GM18517 (cell line): ENCODE data around the gene CLBA1.
"Not testable (repeated sequence)": the region's sequence is repeated elsewhere in the genome, so short reads cannot be mapped to it uniquely, and the experiment has no call there.

Source experiments
- ATAC-seq: cut with Tn5 transposase; IDR thresholded peaks from one replicate; pipeline ENCODE4 v1.9.1; 2021; ENCODE audit warnings: mild to moderate bottlenecking, moderate library complexity; ENCODE audit not compliant: unreplicated experiment

CLBA1 gene

DNA sequence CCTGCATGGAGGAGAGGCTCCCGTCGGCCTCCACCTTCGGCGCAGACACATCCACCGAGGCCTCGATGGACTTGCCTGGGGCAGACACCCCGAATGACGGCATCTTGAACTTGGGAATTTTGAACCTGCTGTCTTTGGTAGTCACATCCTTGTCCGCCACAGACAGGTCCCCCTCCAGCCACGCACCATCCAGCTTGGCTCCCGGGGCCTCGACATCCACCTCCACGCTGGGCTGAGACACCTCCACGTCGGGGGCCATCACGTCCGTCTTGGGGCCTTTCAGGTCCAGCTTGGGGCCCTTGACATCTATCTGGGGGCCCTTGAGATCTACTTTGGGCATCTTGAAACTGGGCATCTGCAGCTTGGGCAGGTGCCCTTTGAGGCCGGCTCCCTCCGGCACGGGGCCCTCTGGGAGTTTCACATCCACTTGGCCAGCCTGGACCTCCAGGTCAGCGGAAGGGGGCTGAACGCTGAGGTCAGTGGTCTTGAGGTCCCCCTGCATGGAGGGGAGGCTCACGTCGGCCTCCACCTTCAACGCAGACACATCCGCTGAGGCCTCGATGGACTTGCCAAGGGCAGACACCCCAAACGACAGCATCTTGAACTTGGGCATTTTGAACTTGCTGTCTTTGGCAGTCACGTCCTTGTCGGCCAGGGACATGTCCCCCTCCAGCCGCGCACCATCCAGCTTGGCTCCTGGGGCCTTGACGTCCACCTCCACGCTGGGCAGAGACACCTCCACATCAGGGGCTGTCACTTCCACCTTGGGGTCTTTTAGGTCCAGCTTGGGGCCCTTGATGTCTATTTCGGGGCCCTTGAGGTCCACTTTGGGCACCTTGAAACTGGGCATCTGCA lies 37.5 kb upstream of the CLBA1 start:
- ATAC-seq = not testable (repeated sequence)

DNA sequence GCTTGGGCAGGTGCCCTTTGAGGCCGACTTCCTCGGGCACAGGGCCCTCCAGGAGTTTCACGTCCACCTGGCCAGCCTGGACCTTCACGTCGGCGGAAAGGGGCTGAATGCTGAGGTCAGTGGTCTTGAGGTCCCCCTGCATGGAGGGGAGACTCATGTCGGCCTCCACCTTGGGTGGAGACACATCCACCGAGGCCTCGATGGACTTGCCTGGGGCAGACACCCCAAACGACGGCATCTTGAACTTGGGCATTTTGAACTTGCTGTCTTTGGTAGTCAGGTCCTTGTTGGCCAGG lies 36.9 kb upstream of the CLBA1 start:
- no peak for ATAC-seq

DNA sequence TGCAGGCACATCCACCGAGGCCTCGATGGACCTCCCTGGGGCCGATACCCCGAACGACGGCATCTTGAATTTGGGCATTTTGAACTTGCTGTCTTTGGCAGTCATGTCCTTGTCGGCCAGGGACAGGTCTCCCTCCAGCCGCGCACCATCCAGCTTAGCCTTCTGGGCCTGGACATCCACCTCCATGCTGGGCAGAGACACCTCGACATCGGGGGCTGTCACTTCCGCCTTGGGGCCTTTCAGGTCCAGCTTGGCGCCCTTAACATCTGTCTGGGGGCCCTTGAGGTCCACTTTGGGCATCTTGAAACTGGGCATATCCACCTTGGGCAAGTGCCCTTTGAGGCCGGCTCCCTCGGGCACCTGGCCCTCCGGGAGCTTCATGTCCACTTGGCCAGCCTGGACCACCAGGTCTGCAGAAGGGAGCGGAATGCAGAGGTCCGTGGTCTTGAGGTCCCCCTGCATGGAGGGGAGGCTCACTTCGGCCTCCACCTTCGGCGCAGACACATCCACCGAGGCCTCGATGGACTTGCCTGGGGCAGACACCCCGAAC lies 36.1 kb upstream of the CLBA1 start:
- ATAC-seq = not testable (repeated sequence)

DNA sequence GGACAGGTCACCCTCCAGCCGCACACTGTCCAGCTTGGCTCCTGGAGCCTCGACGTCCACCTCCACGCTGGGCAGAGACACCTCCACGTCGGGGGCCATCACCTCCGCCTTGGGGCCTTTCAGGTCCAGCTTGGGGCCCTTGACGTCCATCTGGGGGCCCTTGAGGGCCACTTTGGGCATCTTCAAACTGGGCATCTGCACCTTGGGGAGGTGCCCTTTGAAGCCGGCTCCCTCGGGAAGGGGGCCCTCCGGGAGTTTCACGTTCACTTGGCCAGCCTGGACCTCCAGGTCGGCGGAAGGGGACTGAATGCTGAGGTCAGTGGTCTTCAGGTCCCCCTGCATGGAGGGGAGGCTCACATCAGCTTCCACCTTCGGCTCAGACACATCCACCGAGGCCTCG lies 35.6 kb upstream of the CLBA1 start:
- ATAC-seq = no peak

DNA sequence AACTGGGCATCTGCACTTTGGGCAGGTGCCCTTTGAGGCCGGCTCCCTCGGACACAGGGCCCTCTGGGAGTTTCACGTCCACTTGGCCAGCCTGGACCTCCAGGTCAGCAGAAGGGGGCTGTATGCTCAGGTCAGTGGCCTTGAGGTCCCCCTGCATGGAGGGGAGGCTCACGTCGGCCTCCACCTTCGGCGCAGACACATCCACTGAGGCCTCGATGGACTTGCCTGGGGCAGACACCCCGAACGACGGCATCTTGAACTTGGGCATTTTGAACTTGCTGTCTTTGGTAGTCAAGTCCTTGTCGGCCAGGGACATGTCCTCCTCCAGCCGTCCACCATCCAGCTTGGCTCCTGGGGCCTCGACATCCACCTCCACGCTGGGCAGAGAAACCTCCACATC lies 34.9 kb upstream of the CLBA1 start:
- not testable (repeated sequence) for ATAC-seq

DNA sequence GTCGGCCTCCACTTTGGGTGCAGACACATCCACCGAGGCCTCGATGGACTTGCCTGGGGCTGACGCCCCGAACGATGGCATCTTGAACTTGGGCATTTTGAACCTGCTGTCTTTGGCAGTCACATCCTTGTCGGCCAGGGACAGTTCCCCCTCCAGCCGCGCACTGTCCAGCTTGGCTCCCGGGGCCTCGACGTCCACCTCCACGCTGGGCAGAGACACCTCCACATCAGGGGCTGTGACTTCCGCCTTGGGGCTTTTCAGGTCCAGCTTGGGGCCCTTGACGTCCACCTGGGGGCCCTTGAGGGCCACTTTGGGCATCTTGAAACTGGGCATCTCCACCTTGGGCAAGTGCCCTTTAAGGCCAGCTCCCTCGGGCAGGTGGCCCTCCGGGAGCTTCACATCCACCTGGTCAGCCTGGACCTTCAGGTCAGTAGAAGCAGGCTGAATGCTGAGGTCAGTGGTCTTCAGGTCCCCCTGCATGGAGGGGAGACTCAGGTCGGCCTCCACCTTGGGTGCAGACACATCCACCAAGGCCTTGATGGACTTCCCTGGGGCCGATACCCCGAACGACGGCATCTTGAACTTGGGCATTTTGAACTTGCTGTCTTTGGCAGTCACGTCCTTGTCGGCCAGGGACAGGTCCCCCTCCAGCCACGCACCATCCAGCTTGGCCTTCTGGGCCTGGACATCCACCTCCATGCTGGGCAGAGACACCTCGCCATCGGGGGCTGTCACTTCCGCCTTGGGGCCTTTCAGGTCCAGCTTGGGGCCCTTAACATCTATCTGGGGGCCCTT lies 33.5 kb upstream of the CLBA1 start:
- not testable (repeated sequence) for ATAC-seq

DNA sequence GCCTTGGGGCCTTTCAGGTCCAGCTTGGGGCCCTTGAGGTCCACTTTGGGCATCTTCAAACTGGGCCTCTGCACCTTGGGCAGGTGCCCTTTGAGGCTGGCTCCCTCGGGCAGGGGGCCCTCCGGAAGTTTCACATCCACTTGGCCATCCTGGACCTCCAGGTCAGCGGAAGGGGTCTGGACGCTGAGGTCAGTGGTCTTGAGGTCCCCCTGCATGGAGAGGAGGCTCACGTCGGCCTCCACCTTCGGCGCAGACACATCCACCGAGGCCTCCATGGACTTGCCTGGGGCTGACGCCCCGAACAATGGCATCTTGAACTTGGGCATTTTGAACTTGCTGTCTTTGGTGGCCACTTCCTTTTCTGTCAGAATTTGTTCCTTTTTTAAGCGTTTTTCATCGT lies 32.5 kb upstream of the CLBA1 start:
- ATAC-seq = no peak

DNA sequence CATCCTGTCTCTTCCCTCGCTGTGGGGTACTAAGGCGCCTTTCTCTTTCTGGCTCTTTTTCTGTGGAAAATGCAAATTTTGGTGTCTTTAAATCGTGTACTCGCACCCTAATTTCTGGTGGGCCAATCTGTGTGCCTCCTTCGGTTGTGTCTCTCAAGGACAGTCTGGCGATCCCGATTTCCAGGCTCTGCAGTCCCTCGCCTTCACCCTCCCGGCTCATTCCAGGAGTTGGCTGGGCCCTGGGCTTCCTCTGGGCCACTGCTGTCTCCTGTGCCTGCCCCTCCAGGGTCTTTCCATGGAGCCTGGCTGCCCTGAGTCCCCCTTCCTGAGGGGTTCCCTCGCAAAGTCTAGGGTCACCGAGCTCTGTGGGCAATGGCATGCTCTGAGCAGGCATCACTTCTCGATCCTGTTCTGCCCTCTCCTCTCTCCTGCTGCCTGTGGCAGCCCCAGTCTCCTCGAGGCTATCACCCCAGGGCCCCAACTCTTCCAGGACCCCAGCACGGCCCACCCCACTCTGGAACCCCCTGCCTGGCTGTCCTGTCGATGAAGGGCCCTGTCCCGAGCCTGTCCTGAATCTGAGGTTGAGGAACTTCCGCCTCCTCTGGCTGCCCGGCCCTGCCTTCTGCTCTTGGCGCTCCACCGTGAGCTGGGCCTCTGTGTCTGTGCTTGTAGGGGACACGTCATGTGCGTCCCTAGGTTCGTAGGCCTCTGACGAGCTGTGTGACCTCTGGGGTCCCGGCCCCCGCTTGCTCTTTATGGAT lies 31.5 kb upstream of the CLBA1 start:
- no peak for ATAC-seq

DNA sequence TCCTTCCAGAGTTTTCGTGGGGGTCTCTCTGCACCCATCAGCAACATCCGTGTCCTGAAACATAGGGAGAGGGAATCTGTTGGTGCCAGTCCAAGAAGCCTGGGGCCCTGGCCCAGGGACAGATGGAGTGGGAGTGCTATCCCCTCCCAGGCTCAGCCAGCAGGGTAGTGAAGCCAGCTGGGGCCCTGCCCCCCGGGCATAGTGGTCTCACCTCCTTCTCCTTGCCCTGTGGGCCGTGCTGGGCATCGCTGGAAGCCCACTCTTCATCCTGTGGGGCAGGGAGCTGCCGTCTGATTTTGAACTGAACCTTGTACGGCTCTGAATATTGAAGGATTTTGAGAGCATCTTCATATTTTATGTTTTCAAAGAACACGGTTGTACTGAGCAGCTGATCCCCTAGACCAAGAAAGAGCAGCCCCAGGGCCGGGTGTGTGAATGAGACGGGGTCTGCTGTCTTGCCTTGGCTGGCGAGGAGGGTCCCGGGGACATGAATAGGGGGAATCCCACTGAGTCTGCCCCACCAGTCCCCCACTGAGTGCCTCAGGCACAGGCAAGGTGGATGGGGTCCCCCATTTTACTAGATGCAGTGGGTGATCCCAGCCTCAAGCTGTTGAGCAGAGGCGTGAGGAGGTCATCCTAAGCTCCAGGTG lies 30.7 kb upstream of the CLBA1 start:
- ATAC-seq = no peak

DNA sequence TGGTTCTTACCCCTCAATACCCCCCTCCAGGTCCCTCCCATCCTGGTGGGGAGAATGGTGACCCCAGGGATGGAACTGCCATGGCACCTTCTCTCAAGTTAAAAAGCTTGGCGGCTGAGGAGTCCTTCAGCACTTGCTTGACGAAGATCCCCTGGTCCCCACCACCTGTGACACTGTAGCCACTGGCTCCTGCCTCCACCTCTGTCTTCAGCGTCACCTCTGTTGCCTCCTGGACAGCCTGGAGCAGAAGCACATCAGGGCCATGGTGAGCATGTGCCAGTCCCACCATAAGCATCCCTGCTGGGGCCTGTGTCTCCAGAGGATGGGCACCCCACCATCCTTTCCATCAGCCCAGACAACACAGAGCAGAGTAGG lies 30.2 kb upstream of the CLBA1 start:
- ATAC-seq = no peak

DNA sequence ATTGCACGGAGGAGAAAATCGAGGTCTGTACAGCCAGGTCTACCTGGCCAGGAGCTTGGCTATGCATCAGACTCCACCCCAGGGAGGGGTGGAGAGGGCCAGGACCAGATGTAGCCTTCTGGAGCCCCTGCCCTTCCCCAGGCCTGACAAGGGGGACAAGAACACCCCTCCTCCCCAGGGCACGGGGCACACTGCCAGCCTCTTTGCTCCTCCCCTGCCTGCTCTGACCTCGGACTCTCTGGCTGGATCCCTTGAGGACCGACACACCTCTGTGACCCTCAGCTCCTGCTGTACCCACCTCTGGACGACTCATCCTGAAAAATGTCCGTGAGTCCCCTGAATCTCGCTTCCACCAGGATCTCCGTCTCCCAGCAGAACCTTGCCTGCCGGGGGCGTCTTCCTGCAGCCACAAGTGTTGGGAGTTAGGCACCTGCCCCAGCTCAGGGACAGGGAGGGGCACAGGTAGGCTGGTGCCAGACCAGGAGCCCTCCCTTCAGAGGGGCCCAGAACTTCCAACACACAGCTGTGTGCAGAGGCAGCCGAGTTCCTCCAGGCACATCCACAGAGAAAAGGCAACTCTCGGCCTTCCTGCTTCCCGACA lies 29.2 kb upstream of the CLBA1 start:
- ATAC-seq = no peak

DNA sequence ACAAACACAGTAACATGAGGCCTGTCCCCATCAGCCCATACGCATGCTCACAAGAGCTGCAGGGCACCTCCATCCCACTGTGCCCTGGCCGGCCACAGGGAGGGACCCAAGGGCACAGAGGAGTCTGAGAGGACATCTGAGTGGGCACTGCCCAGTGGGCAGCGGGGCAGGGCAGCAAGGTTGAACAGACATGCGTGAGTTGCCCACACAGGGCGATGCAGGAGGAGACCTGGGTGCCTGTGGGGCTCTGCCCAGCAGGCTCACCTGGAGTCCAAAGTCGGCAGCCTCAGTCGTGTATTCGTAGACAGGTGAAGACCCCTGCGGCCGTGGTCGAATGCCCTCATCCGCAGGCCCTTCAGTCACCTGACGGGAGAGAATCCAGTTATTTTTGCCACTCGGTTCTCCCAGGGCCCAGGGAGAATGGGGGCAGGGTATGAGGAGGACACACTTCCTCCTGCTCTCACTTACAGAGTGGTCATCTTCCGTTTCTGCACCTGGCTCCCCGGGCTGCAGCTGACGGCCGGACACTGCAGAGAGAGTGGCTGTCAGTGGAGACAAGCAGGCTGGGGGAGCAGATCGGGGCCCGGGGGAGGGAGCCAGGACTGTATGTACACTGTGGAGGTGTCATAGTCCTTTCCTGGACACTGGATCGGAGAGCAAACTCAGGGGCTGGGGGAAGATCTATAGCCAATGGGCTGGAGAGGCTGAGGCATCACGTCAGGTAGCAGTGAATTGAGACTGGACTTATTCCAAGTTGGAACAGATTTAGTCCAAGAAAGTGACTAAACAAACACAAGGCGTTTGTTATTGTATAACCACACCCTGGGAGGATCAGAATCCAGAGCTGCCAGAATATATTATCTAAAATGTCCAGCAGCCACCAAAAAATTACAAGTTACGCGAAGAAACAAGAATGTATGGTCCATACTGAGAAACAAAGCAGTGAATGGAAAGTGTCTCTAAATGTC lies 28.2 kb upstream of the CLBA1 start:
- no peak for ATAC-seq

DNA sequence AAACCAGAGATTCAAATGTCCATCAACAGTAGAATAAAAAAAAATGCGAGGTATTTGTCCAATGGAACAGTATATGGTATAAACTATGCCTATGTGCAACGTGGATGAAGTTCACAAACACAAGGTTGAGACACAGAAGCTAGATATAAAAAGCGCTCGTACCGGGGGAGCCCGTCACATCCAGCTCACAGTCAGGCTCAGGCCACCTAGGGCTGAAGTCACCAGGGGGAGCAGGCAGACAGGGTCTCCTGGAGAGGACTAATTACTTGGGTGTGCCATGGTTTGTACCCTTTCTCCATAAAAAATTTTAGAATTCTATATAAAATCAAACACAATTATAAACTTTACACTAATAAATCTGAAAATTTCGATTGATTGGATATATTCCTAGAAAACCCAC lies 21.0 kb upstream of the CLBA1 start:
- no peak for ATAC-seq

DNA sequence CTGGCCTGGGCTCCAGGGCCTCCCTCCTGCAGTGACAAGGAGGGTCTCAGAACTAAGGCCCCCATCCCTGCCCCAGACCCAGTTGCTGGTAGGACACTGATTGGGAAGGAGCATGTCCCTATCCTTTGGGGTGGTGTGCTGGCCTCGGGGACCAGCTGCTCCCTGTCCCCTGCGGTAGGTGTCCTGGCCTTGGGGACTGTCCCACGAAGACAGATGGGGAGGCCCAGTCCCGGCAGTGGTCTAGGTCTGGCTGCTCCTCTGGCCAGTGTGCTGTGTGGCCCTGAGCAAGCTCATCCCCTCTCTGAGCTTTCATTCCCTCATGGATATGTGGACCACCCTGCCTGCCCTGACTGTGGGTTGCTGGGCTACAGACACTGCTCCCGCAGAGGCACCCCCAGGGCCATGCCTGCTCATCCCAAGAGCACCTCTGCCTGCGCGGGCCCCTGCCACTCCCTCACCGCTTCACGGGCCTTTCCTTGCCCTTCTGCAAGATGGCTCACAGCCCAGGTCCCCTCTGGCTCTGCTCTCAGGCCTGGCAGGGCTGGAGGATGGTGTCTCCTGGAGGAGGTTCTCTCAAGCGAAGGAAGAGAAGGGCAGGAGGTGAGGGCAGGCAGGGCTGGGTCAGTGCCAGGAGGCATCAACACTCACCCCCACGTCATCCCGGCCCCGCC lies 19.9 kb upstream of the CLBA1 start:
- ATAC-seq = no peak

DNA sequence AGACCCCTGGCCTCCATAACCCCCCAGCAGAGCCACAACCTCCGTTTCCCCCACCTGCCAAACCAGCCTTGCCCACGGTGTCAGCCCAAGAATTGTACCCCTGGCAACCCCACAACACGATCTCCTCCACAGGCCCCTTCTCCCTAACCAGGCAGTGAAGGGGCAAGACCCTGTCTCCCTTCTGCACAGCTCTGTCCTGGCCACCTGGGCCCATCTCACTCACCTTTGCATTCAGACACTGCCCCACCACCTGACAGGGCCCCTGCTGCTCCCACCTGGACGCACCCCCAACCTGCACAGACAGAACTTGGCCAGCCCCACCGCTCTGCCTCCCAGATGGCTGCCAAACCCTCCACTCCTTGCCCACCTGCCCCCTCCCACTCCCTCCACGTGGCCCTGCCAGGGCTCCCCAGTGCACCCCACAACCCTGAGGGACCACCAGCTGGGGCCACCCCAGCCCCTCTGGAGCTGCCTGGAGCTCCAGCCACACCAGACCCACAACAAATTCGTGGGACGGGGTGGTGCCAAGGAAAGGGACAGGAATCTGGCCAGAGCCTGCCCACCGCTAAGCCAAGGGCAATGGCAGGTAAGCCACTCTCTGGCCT lies 19.2 kb upstream of the CLBA1 start:
- no peak for ATAC-seq

DNA sequence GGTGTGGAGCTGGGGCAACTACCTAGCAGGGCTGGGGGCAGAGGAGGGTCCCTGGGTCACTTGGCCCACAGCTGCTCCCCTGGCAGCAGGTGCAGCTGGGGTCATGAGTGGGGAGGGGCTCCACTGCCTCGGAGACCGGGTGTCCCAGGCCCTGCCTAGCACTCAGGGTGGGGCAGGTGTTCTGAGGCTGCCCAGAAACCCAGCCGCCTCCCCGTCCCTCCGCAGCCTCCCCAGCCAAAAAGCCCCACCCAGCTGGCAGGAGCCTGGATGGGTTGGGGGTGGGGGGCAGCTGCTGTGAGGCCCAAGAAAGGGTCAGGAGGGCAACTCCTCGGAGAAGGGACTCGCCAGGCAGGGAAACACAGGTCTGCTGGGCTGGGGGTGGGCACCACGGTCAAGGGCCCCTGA lies 18.6 kb upstream of the CLBA1 start:
- ATAC-seq = no peak

DNA sequence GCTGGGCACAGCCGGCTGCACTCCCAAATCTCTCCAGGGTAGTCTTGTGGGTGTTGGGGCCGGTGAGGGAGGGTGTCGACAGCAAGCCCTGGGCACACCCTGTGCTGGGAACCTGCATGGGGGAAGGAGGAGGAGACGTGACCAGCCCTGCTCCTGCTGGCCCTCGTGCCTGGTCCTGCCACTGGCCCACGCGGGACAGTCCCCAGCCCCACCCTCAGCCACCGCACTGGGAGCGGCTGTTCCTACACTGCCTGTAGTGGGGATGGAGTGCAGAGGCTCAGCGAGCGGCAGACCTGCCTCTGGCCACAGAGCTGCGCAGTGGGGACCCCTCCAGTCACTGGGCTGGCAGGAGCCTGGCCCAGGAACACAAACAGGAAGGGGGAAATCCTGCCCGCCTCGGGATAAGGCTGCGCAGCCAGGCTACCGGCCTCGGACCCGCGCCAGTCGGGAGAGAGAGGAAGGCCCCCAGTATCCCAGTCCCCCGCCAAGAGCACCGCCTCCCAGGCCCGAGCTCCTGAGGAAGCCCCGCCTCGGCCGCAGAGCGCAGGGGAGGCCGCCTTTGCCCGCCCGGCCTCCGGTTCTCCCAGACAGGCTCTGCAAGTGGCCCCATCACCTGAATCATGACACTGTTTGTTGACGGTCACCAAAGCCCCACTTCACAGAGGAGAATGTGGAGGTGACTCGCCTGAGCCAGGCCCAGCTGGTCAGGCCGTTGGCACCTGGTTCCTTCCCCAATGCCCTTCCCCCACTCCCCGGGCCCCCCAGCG lies 18.0 kb upstream of the CLBA1 start:
- no peak for ATAC-seq

DNA sequence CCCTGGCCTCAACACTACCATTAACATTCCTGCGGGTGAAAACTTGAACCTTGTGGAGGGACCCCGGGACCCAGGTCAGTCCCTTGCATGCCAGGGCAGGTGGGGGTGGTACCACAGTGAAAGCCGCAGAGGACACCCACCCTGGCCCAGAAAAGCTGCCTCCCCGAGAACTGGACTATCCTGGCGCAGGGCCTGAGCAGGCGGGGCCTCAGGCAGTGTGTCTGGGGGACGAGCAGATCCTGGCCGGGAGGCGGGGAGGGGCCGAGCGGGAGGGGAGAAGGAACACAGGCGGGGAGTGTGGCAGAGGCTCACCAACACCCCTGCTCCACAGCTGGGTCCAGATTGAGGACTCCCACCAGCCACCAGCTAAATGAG lies 17.4 kb upstream of the CLBA1 start:
- ATAC-seq = no peak
